ENCODE measurements around the gene ZNF746.
"Not testable (repeated sequence)": the region's sequence is repeated elsewhere in the genome, so short reads cannot be mapped to it uniquely, and the experiment has no call there.

ZNF746 gene

DNA sequence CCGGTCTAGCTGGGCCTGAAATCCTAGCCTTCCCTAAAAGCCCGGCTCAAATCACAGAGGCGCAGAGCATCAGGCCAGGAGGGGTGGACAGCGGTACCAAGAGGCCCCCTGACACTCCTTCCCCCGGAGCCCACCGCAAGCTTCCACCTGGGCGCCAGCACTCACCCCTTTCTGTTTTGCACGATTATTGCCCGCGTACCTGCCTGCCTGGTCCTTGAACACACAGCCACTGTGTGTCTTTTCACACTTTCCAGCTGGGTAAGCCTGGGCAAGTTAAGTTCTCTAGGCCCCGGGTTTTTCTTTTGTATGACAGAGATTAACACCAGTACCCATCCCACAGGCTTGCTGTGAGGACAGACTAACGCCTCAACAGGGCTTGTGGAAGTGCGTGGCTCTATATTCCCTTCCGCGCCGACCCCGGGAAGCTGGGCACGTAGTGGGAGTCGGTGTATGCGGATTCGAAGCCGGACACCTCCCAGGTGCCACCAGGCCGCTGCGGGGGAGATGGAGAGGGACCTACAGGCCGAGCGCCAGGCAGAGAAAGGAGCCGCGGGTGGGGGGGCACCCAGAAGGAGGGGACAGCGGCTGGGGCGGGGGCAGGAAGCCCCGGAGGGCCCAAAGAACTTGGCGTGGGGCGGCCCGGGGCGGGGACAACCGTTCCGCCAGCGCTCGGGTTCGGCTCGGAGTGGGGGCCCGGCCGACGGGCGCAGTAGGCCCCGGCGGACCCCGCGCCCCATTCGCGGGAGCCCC lies 792 bp downstream of the ZNF746 start:
- Mint-ChIP-seq H3K4me3 (peak overlapping the region; percentile 98 to 99 (median 99)), H3K27me3 (ENCODE audit: low read depth) (peaks cover 21% of the 10 kb centered on the region), H3K36me3 (ENCODE audit: low read depth) (peaks cover 30% of the 10 kb centered on the region), H3K27ac (peak overlapping the region; percentile 90 to 98 (median 97)), H3K4me1 (peaks cover 21% of the 10 kb centered on the region), H3K9me3 (no peaks in the 10 kb centered on the region)
- no peak for TF ChIP-seq CTCF (IDR thresholded peaks at IDR 0.05; ENCODE audit: unreplicated experiment in 3 of 3)

GRCh38 chr7:149495785-149496641 lies 1.6 kb downstream of the ZNF746 start:
- Mint-ChIP-seq H3K27ac (peak overlapping the region; percentile 90 to 98 (median 97)), H3K4me1 (peaks cover 21% of the 10 kb centered on the region), H3K9me3 (no peaks in the 10 kb centered on the region), H3K27me3 (ENCODE audit: low read depth) (peaks cover 20% of the 10 kb centered on the region), H3K4me3 (peak overlapping the region; percentile 98 to 99 (median 99)), H3K36me3 (ENCODE audit: low read depth) (peaks cover 35% of the 10 kb centered on the region)
- TF ChIP-seq CTCF (IDR thresholded peaks at IDR 0.05; ENCODE audit: unreplicated experiment in 3 of 3) = no peak

GRCh38 chr7:149494738-149495368 lies 2.8 kb downstream of the ZNF746 start:
- Mint-ChIP-seq H3K36me3 (ENCODE audit: low read depth) (peaks cover 46% of the 10 kb centered on the region), H3K27me3 (ENCODE audit: low read depth) (peaks cover 10% of the 10 kb centered on the region), H3K4me1 (peaks cover 21% of the 10 kb centered on the region), H3K4me3 (peak overlapping the region; percentile 98 to 99 (median 99)), H3K9me3 (no peaks in the 10 kb centered on the region), H3K27ac (peak overlapping the region in 1 of 3 experiments; percentile 97)
- TF ChIP-seq CTCF (IDR thresholded peaks at IDR 0.05; ENCODE audit: unreplicated experiment in 3 of 3) = no peak

DNA sequence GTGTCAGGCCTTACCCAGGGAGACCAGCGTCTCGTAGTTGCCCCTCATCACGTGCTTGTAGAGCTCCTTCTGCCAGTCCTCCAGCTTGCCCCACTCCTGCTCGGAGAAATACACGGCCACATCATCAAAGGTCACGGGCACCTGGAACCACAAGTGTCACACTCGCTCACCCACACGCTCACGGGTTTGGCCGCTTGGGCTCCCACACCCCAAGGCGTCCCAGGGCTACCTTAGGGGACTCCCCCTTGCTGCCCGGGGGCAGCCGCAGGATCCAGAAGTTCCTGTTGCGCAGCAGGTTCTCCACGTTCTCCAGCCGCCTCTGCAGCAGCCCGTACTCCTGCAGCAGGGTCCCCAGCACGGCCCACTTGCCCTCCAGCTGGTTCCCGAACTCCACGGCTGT lies 3.6 kb downstream of the ZNF746 start:
- H3K9me3 Mint-ChIP-seq; H3K27me3 Mint-ChIP-seq (ENCODE audit: low read depth); H3K27ac Mint-ChIP-seq; H3K4me3 Mint-ChIP-seq: not testable (repeated sequence)
- H3K4me1 Mint-ChIP-seq = peaks cover 21% of the 10 kb centered on the region
- H3K36me3 Mint-ChIP-seq (ENCODE audit: low read depth) = peaks cover 55% of the 10 kb centered on the region

- Mint-ChIP-seq H3K36me3 (ENCODE audit: low read depth) (peaks cover 61% of the 10 kb centered on the region), H3K9me3 (no peaks in the 10 kb centered on the region)
- TF ChIP-seq CTCF (IDR thresholded peaks at IDR 0.05; ENCODE audit: unreplicated experiment in 3 of 3) = no peak
These were observed 4.2 kb downstream of the ZNF746 start for GRCh38 chr7:149493366-149493765.

More at GRCh38 chr7:149493366-149493765, 4.2 kb downstream of the ZNF746 start:
- Mint-ChIP-seq H3K4me1 (peaks cover 21% of the 10 kb centered on the region), H3K27ac (no peak overlapping the region), H3K27me3 (ENCODE audit: low read depth) (peaks cover 3% of the 10 kb centered on the region), H3K4me3 (no peak overlapping the region)

Measured in nephron (organoid).